ENCODE measurements around the gene LTO1. TPM values are rescaled to one million over a fixed set of nuclear protein-coding genes. Genes with fewer than 3 reads are reported as not detected.
"Not testable (repeated sequence)": the region's sequence is repeated elsewhere in the genome, so short reads cannot be mapped to it uniquely, and the experiment has no call there.

Gene LTO1
- total RNA-seq, 1 donor from 2014 or later = 35.2 TPM

GRCh38 chr11:69700278-69701140 lies 25.4 kb upstream of the LTO1 start:
- DNase-seq (ENCODE audit: low spot score) = peak; percentile 84

- no peak for DNase-seq (ENCODE audit: low spot score)
Observed at GRCh38 chr11:69699213-69699612, 24.1 kb upstream of the LTO1 start.

GRCh38 chr11:69698362-69698761 lies 23.2 kb upstream of the LTO1 start:
- no peak for DNase-seq (ENCODE audit: low spot score)

- no peak for DNase-seq (ENCODE audit: low spot score)
Observed at GRCh38 chr11:69697861-69698260, 22.7 kb upstream of the LTO1 start.

- DNase-seq (ENCODE audit: low spot score) = no peak
Observed at GRCh38 chr11:69697469-69697843, 22.3 kb upstream of the LTO1 start.

- no peak for DNase-seq (ENCODE audit: low spot score)
Observed at GRCh38 chr11:69696749-69697468, 21.8 kb upstream of the LTO1 start.

GRCh38 chr11:69695995-69696394 lies 20.8 kb upstream of the LTO1 start:
- DNase-seq (ENCODE audit: low spot score) = not testable (repeated sequence)

- no peak for DNase-seq (ENCODE audit: low spot score)
Observed at GRCh38 chr11:69695581-69695980, 20.4 kb upstream of the LTO1 start.

GRCh38 chr11:69694781-69695180 lies 19.6 kb upstream of the LTO1 start:
- DNase-seq (ENCODE audit: low spot score) = no peak

- no peak for DNase-seq (ENCODE audit: low spot score)
Observed at GRCh38 chr11:69692422-69692821, 17.3 kb upstream of the LTO1 start.

GRCh38 chr11:69691463-69691862 lies 16.3 kb upstream of the LTO1 start:
- no peak for DNase-seq (ENCODE audit: low spot score)

- DNase-seq (ENCODE audit: low spot score) = no peak
Observed at GRCh38 chr11:69689484-69690319, 14.5 kb upstream of the LTO1 start.

GRCh38 chr11:69687969-69688771 lies 13.0 kb upstream of the LTO1 start:
- DNase-seq (ENCODE audit: low spot score) = not testable (repeated sequence)

GRCh38 chr11:69686856-69687255 lies 11.7 kb upstream of the LTO1 start:
- DNase-seq (ENCODE audit: low spot score) = no peak

- no peak for DNase-seq (ENCODE audit: low spot score)
Observed at GRCh38 chr11:69686452-69686851, 11.3 kb upstream of the LTO1 start.

GRCh38 chr11:69685348-69685747 lies 10.2 kb upstream of the LTO1 start:
- DNase-seq (ENCODE audit: low spot score) = no peak

GRCh38 chr11:69684651-69685050 lies 9.5 kb upstream of the LTO1 start:
- DNase-seq (ENCODE audit: low spot score) = no peak

GRCh38 chr11:69683764-69684333 lies 8.7 kb upstream of the LTO1 start:
- DNase-seq (ENCODE audit: low spot score) = no peak

- no peak for DNase-seq (ENCODE audit: low spot score)
Observed at GRCh38 chr11:69682681-69683326, 7.7 kb upstream of the LTO1 start.

- DNase-seq (ENCODE audit: low spot score) = no peak
Observed at GRCh38 chr11:69682221-69682620, 7.1 kb upstream of the LTO1 start.
